Spleen (tissue), 11 donors: ENCODE data around the gene MAP3K10. TPM values are rescaled to one million over a fixed set of nuclear protein-coding genes. Genes with fewer than 3 reads are reported as not detected.

Experiments
- DNase-seq: peaks from one replicate; pipeline ENCODE4 v3.0.0-alpha.2; 2020
- H3K27ac ChIP-seq, 8 donors: fragments of 200-600 bp; sonication (generic) in 7 of 8; 1 replicate in 4 of 8; 2 replicates in 4 of 8; pipeline versions ENCODE4 v1.5.0 to v1.8.0; 2016 to 2021; ENCODE audit warnings: inconsistent platforms in 4 of 8, mild to moderate bottlenecking in 4 of 8, moderate library complexity in 1 of 8
- H3K27me3 ChIP-seq, 7 donors: fragments of 200-600 bp; sonication (generic) in 6 of 7; replicated peaks in 1 of 7; 1 replicate in 4 of 7; 2 replicates in 3 of 7; pipeline versions ENCODE4 v1.5.0 to v1.8.0; 2016 to 2021; ENCODE audit warnings: inconsistent platforms in 3 of 7, mild to moderate bottlenecking in 1 of 7
- H3K36me3 ChIP-seq, 6 donors: fragments of 200-600 bp; sonication (generic) in 5 of 6; 1 replicate in 4 of 6; 2 replicates in 2 of 6; pipeline versions ENCODE4 v1.5.0 to v1.8.0; 2016 to 2021; ENCODE audit warnings: inconsistent platforms in 2 of 6
- H3K4me1 ChIP-seq, 6 donors: fragments of 200-600 bp; sonication (generic) in 5 of 6; 1 replicate in 3 of 6; 2 replicates in 3 of 6; pipeline versions ENCODE4 v1.5.0 to v1.8.0; 2016 to 2021; ENCODE audit warnings: inconsistent platforms in 3 of 6
- H3K4me3 ChIP-seq, 8 donors: fragments of 200-600 bp; sonication (generic) in 7 of 8; 1 replicate in 4 of 8; 2 replicates in 4 of 8; pipeline versions ENCODE4 v1.5.0 to v1.8.0; 2016 to 2021; ENCODE audit warnings: inconsistent platforms in 4 of 8, mild to moderate bottlenecking in 4 of 8, moderate library complexity in 2 of 8
- H3K9me3 ChIP-seq, 8 donors: fragments of 200-600 bp; sonication (generic) in 7 of 8; 1 replicate in 4 of 8; 2 replicates in 4 of 8; pipeline versions ENCODE4 v1.5.0 to v1.8.0; 2016 to 2021; ENCODE audit warnings: inconsistent platforms in 4 of 8
- CTCF ChIP-seq, 11 experiments: fragments of 200-600 bp in 7 of 11; fragments of 450-650 bp in 4 of 11; sonication (generic) in 4 of 11; IDR thresholded peaks in 8 of 11; conservative IDR thresholded peaks in 3 of 11; 1 replicate in 7 of 11; 2 replicates in 4 of 11; pipeline versions ENCODE4 v1.4.0 to v1.8.0; 2016 to 2021; ENCODE audit warnings: antibody characterized with exemption in 11 of 11, inconsistent platforms in 4 of 11, mild to moderate bottlenecking in 1 of 11
- POLR2A ChIP-seq, 3 donors: fragments of 450-650 bp; IDR thresholded peaks; one replicate each; pipeline ENCODE4 v1.5.1; 2017; ENCODE audit warnings: antibody characterized with exemption in 3 of 3, mild to moderate bottlenecking in 1 of 3
- POLR2AphosphoS5 ChIP-seq, 3 donors: sonication (generic); formaldehyde crosslinking; IDR thresholded peaks; one replicate each; pipeline ENCODE4 v1.5.1; 2017; ENCODE audit warnings: antibody characterized with exemption in 3 of 3
- WGBS, 5 donors: extraction: QIAGEN DNeasy Blood & Tissue Kit in 3 of 5; methylation state at CpG; one replicate each; pipeline versions ENCODE4 v1.1.5 to v1.1.7; 2013 to 2018; 5-methylcytosine and 5-hydroxymethylcytosine counted together
- intact Hi-C: fragments of 100-400 bp; cut with DNase I; formaldehyde crosslinking; loops from one replicate; pipeline ENCODE4 v1.15.0; 2023; ENCODE audit warnings: low total_unique reads
- polyA plus RNA-seq, 3 donors: library from polyadenylated mRNA; stranded (reverse); fragments of 200-250 nt; gene quantifications; one replicate each; pipeline ENCODE4 v1.2.1, GENCODE V29; 2013
- total RNA-seq, 7 donors: library from RNA; depleted of rRNA in 3 of 7; stranded (reverse); fragments of >200 nt in 3 of 7; fragmentation: NEBNext Ultra II Directional in 4 of 7; extraction: Animal tissue kit (Norgen Biotek cat#: 25700) in 4 of 7; gene quantifications; one replicate each; pipeline versions ENCODE4 v1.1.0 to v1.2.1, GENCODE V29; 2016 to 2021
- donor health status: healthy with polysubstance abuse.
- donor health status: DM: no; HTN: no; CAD: no; lungs with moderate emphysema.
- donor health status: DM: no; HTN: no; CAD: no.
- donor health status: Bipolar disorder and iron deficiency.
- donor health status: healthy.
- donor health status: DM: no; HTN: no; CAD: no.
- donor health status: DM: yes; HTN: yes; CAD: no.

The MAP3K10 gene
- total and polyA plus RNA-seq, 10 donors: 4.3 to 25.6 (median 17.4) TPM

- Histone ChIP-seq H3K4me1 (no peaks in the 10 kb centered on the region), H3K9me3 (no peaks in the 10 kb centered on the region), H3K27me3 (peaks cover 0 to 9% (median 2%) of the 10 kb centered on the region in 7 donors), H3K27ac (no peak overlapping the region), H3K36me3 (peaks cover 0 to 70% (median 34%) of the 10 kb centered on the region in 6 donors), H3K4me3 (no peak overlapping the region)
- 91 to 98% (median 93%) methylated on average over 5 of the region's 5 CpGs for WGBS, 5 donors
- DNase-seq: no peak
- TF ChIP-seq POLR2A (IDR thresholded peaks at IDR 0.05): no peak
- no peak for TF ChIP-seq POLR2AphosphoS5 (IDR thresholded peaks at IDR 0.05)
- no peak for TF ChIP-seq CTCF (IDR thresholded peaks at IDR 0.05 in 8 of 11, conservative IDR thresholded peaks at IDR 0.05 in 3 of 11)
- intact Hi-C loops: no loop called here
These were observed 19.7 kb downstream of the MAP3K10 start for GRCh38 chr19:40210889-40211288.

- Histone ChIP-seq H3K27me3 (peaks cover 6 to 34% (median 26%) of the 10 kb centered on the region in 7 donors), H3K27ac (no peak overlapping the region), H3K9me3 (no peaks in the 10 kb centered on the region), H3K4me1 (peaks cover 0 to 15% (median 10%) of the 10 kb centered on the region in 6 donors), H3K4me3 (no peak overlapping the region), H3K36me3 (peaks cover 0 to 58% (median 33%) of the 10 kb centered on the region in 6 donors)
- TF ChIP-seq POLR2A (IDR thresholded peaks at IDR 0.05): no peak
- intact Hi-C loops: no loop called here
- no peak for DNase-seq
- WGBS, 5 donors: 91 to 95% (median 92%) methylated on average over 11 to 53 of the region's 53 CpGs
These were observed 22.1 kb downstream of the MAP3K10 start for GRCh38 chr19:40213251-40213829.

GRCh38 chr19:40213882-40214570 lies 22.8 kb downstream of the MAP3K10 start:
- H3K4me1 ChIP-seq: peaks cover 0 to 15% (median 11%) of the 10 kb centered on the region in 6 donors
- H3K9me3 ChIP-seq: no peaks in the 10 kb centered on the region
- WGBS, 5 donors: 90 to 98% (median 94%) methylated on average over 28 to 50 of the region's 50 CpGs
- H3K27me3 ChIP-seq: peaks cover 6 to 40% (median 33%) of the 10 kb centered on the region in 7 donors
- DNase-seq: no peak
- intact Hi-C loops: no loop called here
- no peak for TF ChIP-seq POLR2AphosphoS5 (IDR thresholded peaks at IDR 0.05)
- TF ChIP-seq POLR2A (IDR thresholded peaks at IDR 0.05): no peak
- no peak overlapping the region for H3K4me3 ChIP-seq
- H3K36me3 ChIP-seq: peaks cover 0 to 53% (median 31%) of the 10 kb centered on the region in 6 donors
- no peak overlapping the region for H3K27ac ChIP-seq

GRCh38 chr19:40214936-40215335 lies 23.7 kb downstream of the MAP3K10 start:
- Histone ChIP-seq H3K4me1 (peaks cover 0 to 15% (median 11%) of the 10 kb centered on the region in 6 donors), H3K27me3 (peaks cover 6 to 50% (median 36%) of the 10 kb centered on the region in 7 donors), H3K4me3 (no peak overlapping the region), H3K9me3 (no peaks in the 10 kb centered on the region), H3K27ac (no peak overlapping the region), H3K36me3 (peaks cover 0 to 44% (median 25%) of the 10 kb centered on the region in 6 donors)
- DNase-seq: no peak
- WGBS, 5 donors: 87 to 95% (median 92%) methylated on average over 17 to 22 of the region's 22 CpGs
- intact Hi-C loops: loop anchor here (5.0 kb wide), 1 partner anchor 78 kb away; no protein-coding TSS in a partner anchor
- TF ChIP-seq POLR2AphosphoS5 (IDR thresholded peaks at IDR 0.05) (peak in 2 of 3 donors; percentile 5 to 31), CTCF (IDR thresholded peaks at IDR 0.05 in 8 of 11, conservative IDR thresholded peaks at IDR 0.05 in 3 of 11) (no peak), POLR2A (IDR thresholded peaks at IDR 0.05) (no peak)
